ENCODE measurements around the gene RGPD8. TPM values are rescaled to one million over a fixed set of nuclear protein-coding genes. Genes with fewer than 3 reads are reported as not detected.

Gene RGPD8
- total and polyA plus RNA-seq, 10 of the 15 experiments (the other 5 are each of a cell fraction or from before 2014, with no cell fraction given): 0.24 to 9.6 (median 4.2) TPM

DNA sequence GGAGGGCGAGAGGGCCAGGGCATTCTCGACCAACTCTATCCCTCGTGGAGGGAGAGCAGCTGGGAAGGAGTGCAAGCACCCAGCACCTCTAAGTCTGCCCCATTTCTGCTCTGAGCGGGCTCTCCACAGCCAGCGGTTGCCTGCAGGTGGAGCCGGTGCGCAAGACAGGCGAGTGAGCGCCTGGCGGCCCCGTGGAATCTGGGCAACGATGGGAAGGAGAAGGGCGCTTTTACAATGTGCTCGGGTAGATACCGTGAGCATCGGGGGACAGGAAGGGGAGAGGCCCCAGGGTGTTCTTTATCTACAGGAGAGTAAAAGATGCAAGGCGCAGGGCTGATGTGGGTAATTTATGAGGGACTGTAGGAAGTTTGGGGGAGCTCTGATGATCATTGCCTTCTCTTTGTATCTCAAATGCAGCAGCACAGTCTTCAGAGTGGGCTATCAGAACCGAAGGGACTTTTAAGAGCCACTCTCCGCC is 47.6 kb upstream of the RGPD8 start (continued):
- TF ChIP-seq RFX5 (IDR thresholded peaks at IDR 0.05; ENCODE audit: low read depth, low read length) (no peak), PML (IDR thresholded peaks at IDR 0.05; ENCODE audit: low read length) (no peak), NFYB (IDR thresholded peaks at IDR 0.05; ENCODE audit: insufficient read depth, low read depth, low read length) (no peak), JUNB (IDR thresholded peaks at IDR 0.05) (no peak), ZZZ3 (IDR thresholded peaks at IDR 0.05; ENCODE audit: control insufficient read depth, insufficient read length, low read depth) (no peak)
- TF ChIP-seq, protein P1, sequence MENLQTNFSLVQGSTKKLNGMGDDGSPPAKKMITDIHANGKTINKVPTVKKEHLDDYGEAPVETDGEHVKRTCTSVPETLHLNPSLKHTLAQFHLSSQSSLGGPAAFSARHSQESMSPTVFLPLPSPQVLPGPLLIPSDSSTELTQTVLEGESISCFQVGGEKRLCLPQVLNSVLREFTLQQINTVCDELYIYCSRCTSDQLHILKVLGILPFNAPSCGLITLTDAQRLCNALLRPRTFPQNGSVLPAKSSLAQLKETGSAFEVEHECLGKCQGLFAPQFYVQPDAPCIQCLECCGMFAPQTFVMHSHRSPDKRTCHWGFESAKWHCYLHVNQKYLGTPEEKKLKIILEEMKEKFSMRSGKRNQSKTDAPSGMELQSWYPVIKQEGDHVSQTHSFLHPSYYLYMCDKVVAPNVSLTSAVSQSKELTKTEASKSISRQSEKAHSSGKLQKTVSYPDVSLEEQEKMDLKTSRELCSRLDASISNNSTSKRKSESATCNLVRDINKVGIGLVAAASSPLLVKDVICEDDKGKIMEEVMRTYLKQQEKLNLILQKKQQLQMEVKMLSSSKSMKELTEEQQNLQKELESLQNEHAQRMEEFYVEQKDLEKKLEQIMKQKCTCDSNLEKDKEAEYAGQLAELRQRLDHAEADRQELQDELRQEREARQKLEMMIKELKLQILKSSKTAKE (IDR thresholded peaks at IDR 0.05; ENCODE audit: low read depth, poor library complexity, severe bottlenecking): peak; percentile 41
- TF ChIP-seq, protein P2, sequence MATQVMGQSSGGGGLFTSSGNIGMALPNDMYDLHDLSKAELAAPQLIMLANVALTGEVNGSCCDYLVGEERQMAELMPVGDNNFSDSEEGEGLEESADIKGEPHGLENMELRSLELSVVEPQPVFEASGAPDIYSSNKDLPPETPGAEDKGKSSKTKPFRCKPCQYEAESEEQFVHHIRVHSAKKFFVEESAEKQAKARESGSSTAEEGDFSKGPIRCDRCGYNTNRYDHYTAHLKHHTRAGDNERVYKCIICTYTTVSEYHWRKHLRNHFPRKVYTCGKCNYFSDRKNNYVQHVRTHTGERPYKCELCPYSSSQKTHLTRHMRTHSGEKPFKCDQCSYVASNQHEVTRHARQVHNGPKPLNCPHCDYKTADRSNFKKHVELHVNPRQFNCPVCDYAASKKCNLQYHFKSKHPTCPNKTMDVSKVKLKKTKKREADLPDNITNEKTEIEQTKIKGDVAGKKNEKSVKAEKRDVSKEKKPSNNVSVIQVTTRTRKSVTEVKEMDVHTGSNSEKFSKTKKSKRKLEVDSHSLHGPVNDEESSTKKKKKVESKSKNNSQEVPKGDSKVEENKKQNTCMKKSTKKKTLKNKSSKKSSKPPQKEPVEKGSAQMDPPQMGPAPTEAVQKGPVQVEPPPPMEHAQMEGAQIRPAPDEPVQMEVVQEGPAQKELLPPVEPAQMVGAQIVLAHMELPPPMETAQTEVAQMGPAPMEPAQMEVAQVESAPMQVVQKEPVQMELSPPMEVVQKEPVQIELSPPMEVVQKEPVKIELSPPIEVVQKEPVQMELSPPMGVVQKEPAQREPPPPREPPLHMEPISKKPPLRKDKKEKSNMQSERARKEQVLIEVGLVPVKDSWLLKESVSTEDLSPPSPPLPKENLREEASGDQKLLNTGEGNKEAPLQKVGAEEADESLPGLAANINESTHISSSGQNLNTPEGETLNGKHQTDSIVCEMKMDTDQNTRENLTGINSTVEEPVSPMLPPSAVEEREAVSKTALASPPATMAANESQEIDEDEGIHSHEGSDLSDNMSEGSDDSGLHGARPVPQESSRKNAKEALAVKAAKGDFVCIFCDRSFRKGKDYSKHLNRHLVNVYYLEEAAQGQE (IDR thresholded peaks at IDR 0.05; ENCODE audit: low read depth, low read length): no peak

Data from GM12878 (cell line).